Heart left ventricle (tissue), 13 donors: ENCODE results near the gene MARVELD3.

Source experiments
- POLR2A ChIP-seq, 2 donors: fragments of 450-650 bp; IDR thresholded peaks; one replicate each; pipeline ENCODE4 v1.6.1; 2017; ENCODE audit warnings: antibody characterized with exemption in 2 of 2, mild to moderate bottlenecking in 2 of 2, moderate library complexity in 2 of 2
- TF ChIP-seq, protein P1 (sequence below), 12 donors: fragments of 200-600 bp; sonication (generic) in 4 of 12; IDR thresholded peaks; one replicate each; pipeline versions ENCODE4 v1.5.0 to v1.8.0; 2018 to 2022; ENCODE audit warnings: antibody characterized with exemption in 12 of 12, mild to moderate bottlenecking in 5 of 12
- donor health status: ischemic (EF 13 %, LVEDD 7.1; RV severe dilation, severe dysfunction).
- donor health status: DM: no; HTN: yes; CAD: no.
- donor health status: DM: no; HTN: no; CAD: no.
- donor health status: ischemic (EF 25% LVEDD 6.9; RV normal size, moderate dysfunction).
- donor health status: ischemic (EF 25% LVEDD 5.7; RV mildly dilated, moderate dysfunction).
- donor health status: ischemic (EF 35%, LVEDD 5.7; RV mildly dilated, moderate dysfunction).
- donor health status: nonischemic (EF 11% LVEDD 7.7; RV severe dilation, severe dysfunction).
- donor health status: DM: yes; HTN: yes; CAD: no.
- donor health status: PGD.
- donor health status: ischemic (EF 29% LVEDD 5.4; RV normal size, mild dysfunction).
- donor health status: nonischemic (EF 23%, LVEDD 6.1; RV moderate dilation, normal function).

DNA sequence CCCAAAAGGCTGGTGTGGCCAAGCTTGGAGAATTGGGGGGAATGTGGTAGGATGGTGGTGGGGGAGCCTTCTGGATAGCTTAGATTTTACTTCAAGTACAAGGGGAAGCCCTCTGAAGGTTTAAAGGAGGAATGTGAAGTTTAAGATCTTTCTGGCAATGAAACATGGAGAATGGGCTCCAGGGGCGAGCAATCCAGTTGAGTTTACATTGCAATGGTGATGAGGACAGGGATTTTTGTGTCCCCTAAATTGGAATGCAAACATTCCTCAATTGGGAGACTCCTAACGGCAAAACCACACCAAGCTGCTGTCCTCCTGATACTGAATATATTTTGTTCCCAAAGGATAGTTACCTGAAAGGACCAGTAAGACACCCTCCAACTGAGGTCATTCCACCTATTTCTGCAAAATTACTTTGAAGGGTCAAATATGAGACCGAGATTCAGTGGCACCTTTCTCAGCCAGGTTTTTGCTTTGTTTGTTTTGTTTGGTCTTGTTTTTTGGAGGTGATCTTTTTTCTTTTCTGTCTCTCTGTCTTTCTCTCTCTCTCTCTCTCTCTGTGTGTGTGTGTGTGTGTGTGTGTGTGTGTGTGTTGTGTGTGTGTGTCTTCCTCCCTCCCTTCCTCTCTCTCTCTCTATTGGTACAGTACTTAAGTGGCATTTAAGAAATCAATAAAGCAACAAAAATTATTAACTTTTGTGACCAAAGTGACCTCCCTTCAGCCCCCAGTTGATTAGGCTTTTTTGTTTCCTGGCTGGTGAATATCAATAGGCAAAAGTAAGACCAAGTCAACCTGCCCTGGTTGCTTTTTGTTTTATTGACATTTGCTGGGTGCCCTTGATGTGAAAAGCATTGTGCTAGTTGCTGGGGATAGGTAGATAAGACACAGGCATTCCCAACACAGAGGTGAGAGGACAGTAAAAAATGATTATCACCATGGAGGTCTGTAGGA is 32.7 kb upstream of the MARVELD3 start:
- TF ChIP-seq, protein P1, sequence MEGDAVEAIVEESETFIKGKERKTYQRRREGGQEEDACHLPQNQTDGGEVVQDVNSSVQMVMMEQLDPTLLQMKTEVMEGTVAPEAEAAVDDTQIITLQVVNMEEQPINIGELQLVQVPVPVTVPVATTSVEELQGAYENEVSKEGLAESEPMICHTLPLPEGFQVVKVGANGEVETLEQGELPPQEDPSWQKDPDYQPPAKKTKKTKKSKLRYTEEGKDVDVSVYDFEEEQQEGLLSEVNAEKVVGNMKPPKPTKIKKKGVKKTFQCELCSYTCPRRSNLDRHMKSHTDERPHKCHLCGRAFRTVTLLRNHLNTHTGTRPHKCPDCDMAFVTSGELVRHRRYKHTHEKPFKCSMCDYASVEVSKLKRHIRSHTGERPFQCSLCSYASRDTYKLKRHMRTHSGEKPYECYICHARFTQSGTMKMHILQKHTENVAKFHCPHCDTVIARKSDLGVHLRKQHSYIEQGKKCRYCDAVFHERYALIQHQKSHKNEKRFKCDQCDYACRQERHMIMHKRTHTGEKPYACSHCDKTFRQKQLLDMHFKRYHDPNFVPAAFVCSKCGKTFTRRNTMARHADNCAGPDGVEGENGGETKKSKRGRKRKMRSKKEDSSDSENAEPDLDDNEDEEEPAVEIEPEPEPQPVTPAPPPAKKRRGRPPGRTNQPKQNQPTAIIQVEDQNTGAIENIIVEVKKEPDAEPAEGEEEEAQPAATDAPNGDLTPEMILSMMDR (IDR thresholded peaks at IDR 0.05), result no peak
- no peak for TF ChIP-seq POLR2A (IDR thresholded peaks at IDR 0.05)
